HG03060 (cell line): Measurements from ENCODE around the gene UBQLN4.

Source experiments
- ATAC-seq: cut with Tn5 transposase; IDR thresholded peaks from one replicate; pipeline ENCODE4 v1.9.1; 2021; ENCODE audit warnings: low read depth, moderate number of reproducible peaks; ENCODE audit not compliant: unreplicated experiment

Gene UBQLN4

DNA sequence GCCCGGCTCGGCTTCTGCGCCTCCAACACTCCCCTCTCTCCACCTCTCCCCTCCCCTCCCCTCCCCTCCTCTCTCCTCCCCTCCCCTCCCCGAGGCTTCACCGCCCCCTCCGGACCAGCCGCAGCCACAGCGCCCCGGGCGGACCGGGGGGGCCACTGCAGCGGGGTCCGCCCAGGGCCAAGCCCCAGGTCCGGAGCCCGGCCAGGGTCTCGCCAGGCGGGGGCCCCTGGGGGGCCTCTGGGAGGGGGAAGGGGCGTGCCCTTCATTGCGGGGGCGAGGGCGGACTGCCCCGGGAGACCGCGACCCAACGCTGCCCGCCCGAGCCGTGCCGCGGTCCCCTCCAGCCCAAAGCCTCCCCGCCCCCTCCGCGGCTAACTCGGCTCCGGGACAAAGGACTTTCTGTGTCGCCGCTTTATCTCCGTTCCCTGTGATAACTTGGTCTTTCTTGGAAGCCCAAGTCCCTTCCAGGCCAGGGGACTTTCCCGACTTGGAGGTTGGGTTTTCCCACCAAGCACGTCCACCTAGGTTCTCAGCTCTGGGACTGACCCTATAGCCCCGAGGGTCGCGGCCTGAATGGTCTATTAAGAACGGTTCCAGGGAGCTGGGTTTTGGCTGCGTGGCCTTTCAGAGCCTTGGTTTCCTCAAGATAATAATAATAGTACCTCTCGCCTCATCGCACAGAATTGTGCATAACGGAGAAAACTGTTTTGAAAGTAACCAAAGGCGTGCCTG lies at the start of gene UBQLN4:
UBQLN4 (minus strand) TSS at position 31 of the 732 bp plus-strand sequence. CDS start 97 bp downstream, outside the sequence.
- no peak for ATAC-seq

DNA sequence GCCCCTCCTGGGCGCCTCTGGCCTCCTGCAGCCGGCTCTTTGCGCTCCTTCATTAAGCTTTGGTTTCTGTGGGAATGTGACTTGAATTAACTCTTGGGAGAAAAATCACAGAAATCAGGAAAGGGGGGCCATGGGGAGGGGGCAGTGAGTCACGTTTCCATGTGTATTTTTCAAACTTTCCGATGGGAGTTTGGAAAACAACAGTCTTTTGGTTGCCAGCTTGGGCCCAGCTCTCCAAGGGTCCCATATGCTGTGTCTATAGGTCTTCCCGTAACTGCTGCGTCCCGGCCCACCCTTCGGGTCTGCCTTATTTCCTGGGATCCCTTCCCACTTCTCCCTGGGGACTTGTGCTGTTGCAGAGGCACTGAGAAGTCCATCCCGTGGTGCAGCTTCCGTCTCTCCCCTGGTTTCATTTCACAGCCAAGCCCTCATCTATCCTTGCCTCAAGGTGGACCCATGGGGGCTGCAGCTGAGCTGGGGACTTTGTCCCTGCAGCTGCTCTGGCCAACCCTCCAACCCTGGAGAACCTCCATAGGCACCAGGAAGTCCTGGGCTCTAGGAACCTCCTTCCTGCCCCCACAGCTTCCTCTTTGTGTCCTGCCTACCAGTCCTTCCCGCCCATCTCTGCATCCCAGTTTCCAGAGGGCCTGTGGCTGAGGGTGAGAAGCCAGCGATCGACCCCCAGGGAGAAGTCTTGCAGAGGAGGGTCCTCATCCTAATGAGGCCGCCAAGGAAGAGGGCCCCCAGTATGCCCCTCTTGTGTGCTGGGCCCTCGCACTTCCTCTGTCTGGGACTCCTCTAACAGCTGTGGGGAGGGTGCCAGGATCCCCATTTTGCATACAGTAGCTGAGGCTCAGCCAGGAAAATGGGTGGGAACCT lies 49.3 kb upstream of the UBQLN4 start:
- no peak for ATAC-seq

DNA sequence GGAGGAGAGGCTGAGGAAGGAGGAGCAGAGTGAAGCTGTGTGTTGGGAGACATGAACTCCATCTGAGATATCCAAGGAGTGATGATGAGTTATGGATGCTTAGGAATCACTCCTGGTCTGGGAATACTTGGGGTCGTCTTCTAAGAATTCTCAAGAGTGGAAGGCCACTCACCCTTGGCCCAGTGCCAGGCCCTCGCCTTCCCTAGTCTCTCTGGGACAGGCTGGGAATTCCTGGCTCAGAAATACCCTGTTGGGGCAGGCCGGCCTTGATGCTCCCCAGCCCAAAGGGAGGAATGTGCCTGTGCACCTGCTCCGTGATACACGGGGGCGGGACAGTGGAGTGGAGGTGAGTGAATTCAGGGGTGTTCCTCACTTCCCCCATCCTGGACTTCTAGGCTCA lies 48.3 kb upstream of the UBQLN4 start:
- no peak for ATAC-seq

DNA sequence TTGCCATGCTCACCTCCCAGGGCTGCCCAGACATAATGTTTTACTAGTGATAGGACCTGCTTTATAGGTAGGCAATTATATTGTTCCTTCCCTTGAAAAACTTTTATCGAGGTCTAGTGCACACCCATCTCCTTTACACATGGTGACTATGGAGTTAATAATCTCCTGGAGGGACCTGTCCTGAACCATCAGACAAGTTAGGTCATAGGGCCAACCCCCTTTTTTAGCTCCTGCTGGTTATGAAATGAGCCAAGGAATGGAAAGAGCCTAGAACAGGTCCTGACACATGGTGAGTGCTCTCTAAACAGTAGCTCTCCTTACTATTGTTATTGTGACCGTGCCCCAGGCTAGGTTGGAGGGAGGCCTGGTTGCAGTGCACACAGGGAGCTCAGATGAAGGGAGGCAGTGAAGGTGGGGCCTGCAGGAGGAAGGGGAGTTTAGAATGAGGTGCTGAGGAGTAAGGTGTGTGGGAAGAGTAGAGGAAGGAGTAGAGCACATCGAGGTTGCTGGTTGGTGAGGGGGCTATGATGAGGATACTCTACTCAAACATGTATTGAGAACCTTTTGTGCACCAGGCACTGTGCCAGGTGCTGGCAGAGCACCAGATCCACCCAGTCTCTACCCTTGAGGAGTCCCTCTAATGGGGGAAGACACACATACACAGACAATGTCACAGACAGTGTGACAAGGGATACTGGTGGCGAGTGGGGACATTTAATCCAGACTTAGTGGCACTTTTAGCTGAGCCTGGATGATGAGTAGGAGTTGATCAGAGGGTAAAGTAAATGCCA lies 46.8 kb upstream of the UBQLN4 start:
- ATAC-seq, result no peak

DNA sequence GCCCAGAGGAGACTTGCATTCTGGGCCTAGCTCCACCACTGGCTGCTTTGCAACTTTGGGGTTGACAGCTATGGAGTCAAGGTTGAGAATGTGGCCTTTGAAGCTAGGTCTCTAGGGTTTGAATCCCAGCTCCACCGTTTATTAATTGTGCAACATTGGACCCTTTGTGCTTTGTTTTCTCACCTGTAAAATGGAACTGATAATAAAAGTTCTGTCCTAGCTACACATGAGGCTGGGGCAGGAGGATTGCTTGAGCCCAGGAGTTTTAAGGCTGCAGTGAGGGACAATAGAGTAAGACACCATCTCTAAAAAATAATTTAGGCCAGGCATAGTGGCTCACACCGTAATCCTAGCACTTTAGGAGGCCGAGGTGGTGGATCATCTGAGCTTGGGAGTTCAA lies 45.7 kb upstream of the UBQLN4 start:
- ATAC-seq, result no peak

DNA sequence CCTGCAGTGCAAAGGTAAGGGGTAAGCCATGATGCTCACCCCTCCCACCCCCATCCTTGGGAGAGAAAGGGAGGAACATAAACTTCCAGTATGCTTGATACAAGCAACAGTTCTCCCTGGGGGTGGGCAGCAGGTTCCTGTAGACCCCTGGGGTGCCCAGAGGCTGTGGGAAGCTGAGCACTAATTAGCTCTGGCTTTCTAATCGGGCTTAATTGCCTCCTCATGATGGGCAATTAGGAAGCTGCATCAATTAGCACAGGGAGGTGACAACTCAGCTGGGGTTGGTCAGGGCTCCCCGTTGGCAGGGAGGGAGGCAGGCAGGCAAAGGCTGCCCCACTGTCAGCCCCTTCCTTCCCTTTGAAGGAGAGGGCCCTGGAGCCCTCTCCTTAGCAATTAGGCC lies 45.2 kb upstream of the UBQLN4 start:
- ATAC-seq, result no peak

DNA sequence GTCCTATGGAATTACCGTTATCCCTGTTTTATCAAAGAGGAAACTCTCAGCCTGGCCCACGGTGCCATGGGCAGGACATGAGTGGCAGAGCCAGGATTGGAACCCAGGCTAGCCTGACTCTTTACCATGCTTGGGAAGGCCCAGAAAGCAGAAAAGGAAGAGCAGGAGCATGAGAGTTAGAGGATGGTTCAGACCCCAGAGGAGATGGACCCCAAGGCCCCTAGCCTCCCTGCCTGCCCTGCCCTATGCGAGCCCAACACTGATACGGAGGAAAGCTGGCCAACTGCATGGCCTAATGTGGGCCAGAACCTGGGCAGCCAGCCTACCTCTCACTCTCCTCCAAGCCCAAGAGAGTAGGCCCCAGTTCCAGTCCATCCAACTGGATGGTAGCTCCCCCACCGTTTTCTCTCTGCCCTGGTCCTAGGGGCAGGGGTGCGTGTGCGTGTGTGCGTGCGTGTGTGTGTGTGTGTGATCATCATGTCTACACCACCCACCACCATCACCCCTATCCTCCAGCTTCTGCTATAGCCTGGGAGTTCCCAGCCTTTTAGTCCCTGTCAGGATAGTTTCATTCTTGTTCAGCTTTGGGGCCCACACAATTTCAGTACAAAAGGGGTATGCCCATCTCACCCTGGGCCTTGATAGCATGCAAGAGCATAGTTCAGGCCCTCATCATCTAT lies 44.0 kb upstream of the UBQLN4 start:
- no peak for ATAC-seq

DNA sequence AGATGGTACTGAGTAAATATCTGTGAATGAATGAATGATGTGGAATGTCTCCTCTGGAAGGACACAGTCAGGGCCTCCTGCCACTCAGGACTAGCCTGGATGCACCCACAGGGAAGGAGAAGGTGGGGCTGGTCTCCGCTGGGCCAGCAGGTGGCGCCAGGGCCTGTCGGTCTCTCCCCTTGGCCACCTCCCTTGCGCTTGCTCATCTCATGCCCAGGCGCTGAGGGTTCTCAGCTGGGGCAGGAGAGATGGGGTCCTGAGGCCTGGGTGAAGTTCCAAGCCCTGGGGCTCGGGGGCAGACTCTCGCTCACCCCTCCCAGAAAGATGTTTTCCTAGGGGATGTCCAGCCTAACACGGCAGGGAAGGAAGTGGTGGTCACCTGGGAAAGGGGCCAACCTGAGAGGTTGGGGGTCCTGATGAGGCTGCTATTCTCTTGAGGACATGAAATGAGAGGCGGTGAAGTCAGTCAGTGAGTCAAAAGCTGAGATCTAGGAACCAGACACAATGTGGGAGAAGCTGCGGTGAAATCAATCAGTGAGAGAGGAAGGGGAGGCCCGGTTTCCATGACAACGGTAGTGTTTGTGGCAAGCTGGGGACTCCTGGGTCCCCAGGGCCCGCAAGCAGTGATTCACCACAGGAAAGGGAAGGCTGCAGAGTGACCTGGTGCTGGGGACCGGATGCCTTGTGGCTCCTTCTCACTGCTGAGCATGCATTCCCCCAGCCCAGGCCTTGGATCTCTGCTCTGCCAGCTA lies 43.2 kb upstream of the UBQLN4 start:
- peak; percentile 51 for ATAC-seq

DNA sequence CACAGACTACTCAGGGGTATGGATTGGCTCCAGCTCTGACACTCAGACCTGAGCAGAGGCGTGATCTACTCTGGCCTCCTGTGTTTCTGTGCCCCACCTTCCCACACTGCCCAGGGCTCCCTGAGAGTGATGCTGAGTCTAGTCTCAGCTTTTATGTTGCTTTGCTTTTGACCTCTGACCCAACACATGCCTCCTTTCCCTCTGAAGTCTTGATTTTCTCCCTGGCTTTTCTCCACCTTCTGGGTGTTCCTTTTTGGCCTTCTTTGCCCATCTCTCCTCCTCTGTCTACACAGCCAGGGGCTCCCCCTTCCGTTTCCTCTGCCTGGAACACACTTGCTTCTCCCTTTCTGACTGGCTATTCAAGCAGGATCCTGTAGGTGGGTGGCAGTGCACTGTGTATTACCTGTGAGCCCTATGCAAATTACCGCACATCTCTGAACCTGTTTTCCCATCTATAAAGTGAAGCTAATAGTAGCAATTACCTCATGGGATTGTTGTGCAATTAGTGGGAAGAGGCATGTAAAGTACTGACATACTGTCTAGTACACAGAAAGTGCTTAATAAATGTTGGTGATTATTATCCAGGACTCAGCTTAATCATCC lies 42.4 kb upstream of the UBQLN4 start:
- no peak for ATAC-seq

DNA sequence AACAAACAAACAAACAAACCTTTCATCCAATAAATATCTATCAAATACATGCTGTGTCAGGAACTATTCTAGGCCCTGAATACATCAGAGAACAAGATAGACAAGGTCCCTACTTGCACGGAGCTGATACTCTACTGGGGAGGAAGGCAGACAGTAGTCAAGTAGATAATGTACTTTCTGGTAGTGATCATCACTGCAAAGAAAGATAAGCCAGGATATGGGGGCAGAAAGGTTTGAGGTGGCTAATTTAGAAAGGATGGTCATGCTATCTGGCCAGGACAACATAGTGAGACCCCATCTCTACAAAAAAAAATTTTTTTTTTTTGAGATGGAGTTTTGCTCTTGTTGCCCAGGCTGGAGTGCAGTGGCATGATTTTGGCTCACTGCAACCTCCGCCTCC lies 38.0 kb upstream of the UBQLN4 start:
- ATAC-seq, result no peak

DNA sequence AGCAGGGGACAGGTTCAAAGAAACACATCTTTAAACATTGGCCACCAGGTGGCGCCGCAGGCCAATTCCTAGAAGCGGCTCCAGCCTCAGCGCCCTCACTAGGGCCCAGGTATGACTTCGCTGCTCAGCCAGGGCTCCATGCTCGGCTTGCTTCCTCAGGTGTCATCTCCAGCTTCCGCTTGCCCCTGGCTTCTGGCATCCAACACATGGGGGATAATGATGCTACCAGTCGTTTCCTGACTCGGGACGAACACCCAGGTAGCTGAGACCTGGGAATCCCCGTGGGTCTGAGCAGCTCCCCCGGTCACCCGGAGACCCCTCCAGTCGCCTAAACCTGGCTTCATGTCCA lies 37.2 kb upstream of the UBQLN4 start:
- ATAC-seq, result no peak

DNA sequence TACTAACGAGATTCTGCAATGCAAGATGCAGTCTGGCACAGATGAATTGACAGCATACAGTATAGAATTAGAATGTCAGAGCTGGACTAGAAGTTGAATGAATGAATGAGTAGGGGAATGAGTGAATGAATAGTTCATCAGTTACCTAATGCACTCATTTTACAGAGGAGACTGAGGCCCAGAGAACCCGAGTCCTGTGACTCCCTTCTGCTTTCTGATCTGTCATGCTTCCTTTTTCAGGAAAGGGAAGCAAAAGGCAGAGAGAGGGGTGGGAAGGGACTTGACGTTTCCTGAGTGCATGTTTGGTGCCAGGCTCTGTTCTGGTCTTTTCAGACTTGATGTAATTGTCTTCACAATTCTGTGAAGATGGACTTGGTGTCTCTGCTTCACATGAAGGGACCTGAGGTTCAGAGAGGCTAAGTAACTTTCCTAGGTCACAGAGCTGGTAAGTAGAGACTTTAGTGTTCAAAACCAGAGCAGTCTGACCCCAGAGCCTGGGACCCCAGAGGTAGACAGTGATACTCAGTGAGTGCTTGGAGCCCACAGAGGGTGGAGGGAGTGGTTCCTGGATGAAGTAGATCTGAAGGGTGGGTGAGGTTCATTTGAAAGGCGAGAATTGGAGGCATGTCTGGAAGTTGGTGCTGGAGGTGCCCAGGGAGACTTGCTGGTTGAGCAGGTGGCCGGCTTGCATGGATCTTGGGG lies 36.7 kb upstream of the UBQLN4 start:
- no peak for ATAC-seq

DNA sequence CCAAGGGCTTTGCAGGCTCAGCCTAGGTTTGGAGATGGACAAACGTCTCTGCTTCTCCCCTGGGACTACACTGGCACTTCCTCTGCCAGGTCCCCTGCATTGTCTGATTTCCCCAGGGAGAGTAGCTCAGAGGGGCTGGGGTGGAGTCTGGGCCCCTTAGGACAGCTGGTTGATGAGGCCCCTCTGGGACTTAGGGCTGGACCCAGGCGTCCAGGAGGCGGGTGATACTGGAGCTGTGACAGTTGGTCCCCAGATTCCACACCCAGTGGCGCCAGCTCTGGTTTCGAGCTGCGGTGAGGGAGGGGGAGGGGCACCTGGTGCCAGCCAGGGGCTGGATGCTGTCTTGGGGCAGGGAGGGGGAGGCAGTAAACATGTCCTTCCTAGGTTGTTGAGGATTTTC lies 36.1 kb upstream of the UBQLN4 start:
- ATAC-seq, result no peak

DNA sequence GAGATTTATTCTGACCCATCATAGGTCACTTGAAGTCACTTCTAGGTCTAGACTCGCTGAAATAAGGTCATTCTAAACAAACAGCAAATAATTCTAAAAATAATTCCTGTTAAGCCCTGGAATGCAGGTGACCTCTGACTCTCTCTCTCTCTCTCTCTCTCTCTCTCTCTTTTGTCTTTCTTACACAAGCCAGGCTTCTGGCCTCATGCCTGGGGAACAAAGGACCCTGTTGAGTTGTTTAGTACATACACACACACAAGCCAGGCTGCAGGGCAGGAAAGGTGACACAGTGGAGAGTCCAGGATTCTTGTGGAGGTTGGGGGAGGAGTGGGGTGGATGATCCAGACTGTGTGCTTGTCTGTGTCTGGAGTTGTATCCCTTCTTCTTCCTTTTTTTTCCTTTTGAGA lies 32.7 kb upstream of the UBQLN4 start:
- no peak for ATAC-seq

DNA sequence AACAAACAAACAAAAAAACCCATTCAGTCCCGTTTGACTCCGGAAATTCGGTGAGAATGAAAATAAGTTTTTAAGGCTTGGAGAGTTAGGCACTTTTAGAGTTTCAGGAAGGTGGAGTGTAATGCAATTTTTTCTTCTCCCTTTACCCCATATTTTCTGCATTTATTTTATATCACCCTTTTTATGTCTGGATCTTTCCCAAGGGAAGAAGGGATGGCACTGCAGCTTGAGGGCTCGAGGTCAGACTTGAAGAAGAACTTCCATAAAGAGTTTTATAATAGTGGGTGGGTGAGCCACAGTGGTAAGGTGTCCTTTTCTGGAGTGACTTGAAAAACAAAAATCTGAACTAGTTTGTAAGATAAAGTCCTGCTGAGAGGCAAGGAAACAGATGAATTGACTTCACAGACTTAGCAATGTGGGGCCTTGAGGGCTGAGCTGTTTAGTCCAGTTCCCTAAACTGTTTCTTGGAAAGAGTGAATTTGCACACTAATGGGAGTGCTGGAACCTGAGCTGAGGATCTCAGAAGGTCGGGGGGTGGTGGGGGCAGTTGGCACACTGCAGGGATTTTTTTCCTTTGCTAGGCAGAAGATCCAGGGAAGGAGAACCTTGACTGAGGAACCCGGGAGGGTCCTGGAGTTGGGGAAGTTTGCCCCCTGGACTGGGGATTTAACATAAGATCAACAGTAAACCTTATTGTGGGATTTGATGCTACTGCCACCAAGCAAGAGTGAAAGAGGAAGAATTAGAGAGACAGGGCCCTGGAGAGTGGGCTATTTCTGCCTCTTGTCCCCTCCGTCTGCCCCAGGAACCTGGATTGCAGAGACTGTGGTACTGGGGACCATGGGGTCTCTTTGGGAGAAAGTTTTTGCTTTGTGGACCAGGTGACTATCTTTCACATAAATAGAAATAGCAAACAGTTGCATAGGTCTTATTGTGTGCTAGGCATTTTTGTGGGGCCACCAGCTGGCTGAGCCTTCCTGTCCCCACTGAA lies 30.5 kb upstream of the UBQLN4 start:
- ATAC-seq, result no peak

DNA sequence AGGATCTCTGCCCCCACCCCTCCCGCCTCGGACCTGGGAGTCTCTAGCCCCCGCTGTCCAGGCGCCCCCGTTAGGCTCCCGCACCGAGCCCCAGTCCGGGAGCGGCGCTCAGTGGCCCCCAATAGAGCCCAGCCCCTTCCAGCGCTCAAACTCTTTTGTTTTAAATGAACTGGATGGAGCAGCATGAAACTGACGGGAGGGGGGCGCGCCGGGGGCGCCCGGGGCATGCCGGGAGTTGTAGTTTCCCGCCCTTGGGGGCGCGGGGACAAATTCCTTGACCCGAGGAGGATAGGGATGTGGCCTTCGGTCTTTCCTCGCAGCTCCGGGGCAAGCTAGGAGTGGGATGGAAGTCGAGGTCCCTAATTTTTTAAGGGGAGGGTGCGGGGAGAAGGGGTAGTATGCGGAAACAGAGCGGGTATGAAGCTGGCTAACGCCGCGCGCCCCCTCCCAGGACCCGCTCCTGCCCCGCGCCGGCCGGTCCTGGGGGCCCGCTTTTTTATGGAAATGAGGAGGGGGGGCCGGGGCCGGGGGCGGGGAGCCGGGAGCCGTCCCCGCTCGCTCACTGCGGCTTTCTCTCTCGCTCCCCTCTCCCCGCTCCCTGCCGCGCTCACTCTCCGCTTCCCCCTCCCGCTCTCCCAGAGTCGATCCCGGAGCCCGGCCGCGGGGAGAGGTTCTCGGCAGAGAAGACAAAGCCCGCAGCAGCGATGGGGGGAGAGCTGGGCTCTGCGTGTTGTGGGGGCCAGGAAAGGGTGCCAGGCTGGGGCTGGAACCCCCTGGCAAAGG lies 28.9 kb upstream of the UBQLN4 start, which contains the start of gene MEX3A:
MEX3A (minus strand) TSS at position 157 of the 783 bp plus-strand sequence. CDS start 467 bp downstream, outside the sequence.
- no peak for ATAC-seq

DNA sequence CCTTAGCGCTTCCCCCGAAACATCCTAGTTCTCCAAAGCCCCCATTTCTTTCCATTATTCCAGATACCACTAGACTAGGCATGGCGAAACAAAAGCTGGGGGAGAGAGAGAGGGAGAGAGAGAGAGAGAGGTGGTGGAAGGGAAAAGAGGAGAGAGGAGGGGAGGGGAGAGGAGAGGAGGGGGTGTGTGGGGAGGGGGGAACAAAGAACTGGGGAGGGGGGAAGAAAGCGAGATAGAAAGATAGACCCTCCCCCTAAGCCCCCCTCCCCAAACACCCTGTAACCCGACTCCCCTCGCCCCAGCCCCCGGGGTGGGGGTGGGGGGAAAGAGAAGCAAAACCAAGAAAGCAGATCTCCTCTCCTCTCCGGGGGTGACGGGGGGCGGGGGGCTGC lies 28.3 kb upstream of the UBQLN4 start:
- ATAC-seq, result no peak
